ENCODE data around the gene LARGE1. TPM values are rescaled to one million over a fixed set of nuclear protein-coding genes. Genes with fewer than 3 reads are reported as not detected.

Gene LARGE1
- total RNA-seq, 1 experiment from 2014 or later: 5.2 TPM

DNA sequence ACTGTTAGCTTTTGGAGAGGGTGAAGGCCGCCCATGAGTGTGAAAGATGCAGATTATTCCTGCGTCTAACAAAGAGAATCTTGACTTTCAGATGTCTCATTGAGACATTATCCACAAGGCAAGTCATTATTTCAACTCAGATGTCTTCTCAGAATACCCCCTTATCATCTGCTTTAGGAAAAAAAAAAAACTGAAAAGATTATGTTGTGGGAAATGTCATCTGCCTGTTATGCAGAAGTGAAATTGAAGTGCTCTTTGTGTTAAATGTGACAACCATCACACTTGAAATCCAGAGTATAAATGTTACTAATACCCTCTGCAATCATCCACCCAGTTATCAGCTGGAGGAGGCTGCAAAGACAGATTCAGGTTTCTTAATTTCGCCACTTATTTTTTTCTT, 239.6 kb downstream of the LARGE1 start:
- TF ChIP-seq, protein P1, sequence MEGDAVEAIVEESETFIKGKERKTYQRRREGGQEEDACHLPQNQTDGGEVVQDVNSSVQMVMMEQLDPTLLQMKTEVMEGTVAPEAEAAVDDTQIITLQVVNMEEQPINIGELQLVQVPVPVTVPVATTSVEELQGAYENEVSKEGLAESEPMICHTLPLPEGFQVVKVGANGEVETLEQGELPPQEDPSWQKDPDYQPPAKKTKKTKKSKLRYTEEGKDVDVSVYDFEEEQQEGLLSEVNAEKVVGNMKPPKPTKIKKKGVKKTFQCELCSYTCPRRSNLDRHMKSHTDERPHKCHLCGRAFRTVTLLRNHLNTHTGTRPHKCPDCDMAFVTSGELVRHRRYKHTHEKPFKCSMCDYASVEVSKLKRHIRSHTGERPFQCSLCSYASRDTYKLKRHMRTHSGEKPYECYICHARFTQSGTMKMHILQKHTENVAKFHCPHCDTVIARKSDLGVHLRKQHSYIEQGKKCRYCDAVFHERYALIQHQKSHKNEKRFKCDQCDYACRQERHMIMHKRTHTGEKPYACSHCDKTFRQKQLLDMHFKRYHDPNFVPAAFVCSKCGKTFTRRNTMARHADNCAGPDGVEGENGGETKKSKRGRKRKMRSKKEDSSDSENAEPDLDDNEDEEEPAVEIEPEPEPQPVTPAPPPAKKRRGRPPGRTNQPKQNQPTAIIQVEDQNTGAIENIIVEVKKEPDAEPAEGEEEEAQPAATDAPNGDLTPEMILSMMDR (IDR thresholded peaks at IDR 0.05; ENCODE audit: unreplicated experiment): no peak
- intact Hi-C loops (cut with micrococcal nuclease): no loop called here
- DNase-seq (ENCODE audit: unreplicated experiment): no peak
- H3K27ac Mint-ChIP-seq (ENCODE audit: low read depth, unreplicated experiment): no peak overlapping the region
- no peaks in the 10 kb centered on the region for H3K36me3 Mint-ChIP-seq (ENCODE audit: insufficient read depth, unreplicated experiment)
- no peaks in the 10 kb centered on the region for H3K27me3 Mint-ChIP-seq (ENCODE audit: insufficient read depth, unreplicated experiment)
- ChIA-PET CTCF (no interaction called here), POLR2A (interaction anchor here (0.8 kb wide), 1 partner anchor 8 kb away, joined by 3 read pairs; no protein-coding TSS in a partner anchor)
- H3K4me3 Mint-ChIP-seq (ENCODE audit: unreplicated experiment): no peak overlapping the region
- no peaks in the 10 kb centered on the region for H3K4me1 Mint-ChIP-seq (ENCODE audit: insufficient read depth, unreplicated experiment)
- H3K9me3 Mint-ChIP-seq (ENCODE audit: unreplicated experiment): peaks cover 16% of the 10 kb centered on the region
- no TSS peak for BruUV-seq (replicated peaks)

DNA sequence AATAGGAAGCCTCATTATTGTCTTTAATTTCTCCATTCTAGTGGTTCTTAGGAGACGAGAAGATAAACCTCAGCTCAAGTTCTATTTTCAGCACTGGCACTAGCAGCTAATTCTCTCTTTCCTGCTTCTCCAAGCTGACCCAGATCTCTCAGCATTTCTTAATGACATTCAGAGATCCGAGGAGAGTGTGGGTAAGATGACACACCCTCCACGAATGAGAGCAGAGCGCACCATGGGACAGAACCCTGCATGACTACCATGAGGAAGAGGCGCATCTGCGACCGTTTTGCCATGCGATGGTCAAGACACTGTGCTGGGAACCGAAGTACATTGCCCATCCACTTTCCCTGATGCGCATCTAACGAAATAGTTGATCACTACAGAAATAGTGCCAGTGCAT, 241.8 kb downstream of the LARGE1 start:
- H3K4me1 Mint-ChIP-seq (ENCODE audit: insufficient read depth, unreplicated experiment): peaks cover 5% of the 10 kb centered on the region
- peaks cover 21% of the 10 kb centered on the region for H3K9me3 Mint-ChIP-seq (ENCODE audit: unreplicated experiment)
- intact Hi-C loops (cut with micrococcal nuclease): no loop called here

DNA sequence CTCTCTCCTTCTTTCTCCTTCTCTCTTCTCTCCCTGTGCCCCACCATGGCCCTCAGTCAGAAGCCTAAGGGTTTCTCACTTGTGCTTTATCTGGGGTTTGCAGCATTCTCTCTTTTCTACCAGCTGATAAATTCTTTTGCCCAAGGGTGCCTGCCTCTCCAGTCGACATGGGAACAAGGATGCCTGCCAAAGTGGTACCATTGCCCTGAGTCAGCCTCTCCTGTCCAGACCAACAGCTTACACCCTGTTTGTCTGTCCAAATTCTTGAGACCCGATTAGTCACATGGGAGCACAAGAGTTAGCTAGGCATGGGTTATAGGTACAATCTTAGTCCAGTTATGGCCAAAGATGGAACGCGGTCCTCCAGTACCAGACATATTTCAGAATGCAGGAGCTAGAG, 242.7 kb downstream of the LARGE1 start:
- POLR2A ChIA-PET: interaction anchor here (0.6 to 0.9 kb wide), 2 partner anchors 19 to 359 kb away, joined by 3 read pairs; no protein-coding TSS in a partner anchor

More for the DNA sequence above, 241.8 kb downstream of the LARGE1 start:
- TF ChIP-seq, protein P1 (IDR thresholded peaks at IDR 0.05; ENCODE audit: unreplicated experiment): no peak
- Mint-ChIP-seq H3K4me3 (ENCODE audit: unreplicated experiment) (no peak overlapping the region), H3K27ac (ENCODE audit: low read depth, unreplicated experiment) (no peak overlapping the region), H3K27me3 (ENCODE audit: insufficient read depth, unreplicated experiment) (no peaks in the 10 kb centered on the region), H3K36me3 (ENCODE audit: insufficient read depth, unreplicated experiment) (no peaks in the 10 kb centered on the region)
- POLR2A ChIA-PET: interaction anchor here (0.7 kb wide), 1 partner anchor 16 kb away, joined by 3 read pairs; no protein-coding TSS in a partner anchor
- CTCF ChIA-PET: no interaction called here
- no TSS peak for BruUV-seq (replicated peaks)
- DNase-seq (ENCODE audit: unreplicated experiment): no peak

DNA sequence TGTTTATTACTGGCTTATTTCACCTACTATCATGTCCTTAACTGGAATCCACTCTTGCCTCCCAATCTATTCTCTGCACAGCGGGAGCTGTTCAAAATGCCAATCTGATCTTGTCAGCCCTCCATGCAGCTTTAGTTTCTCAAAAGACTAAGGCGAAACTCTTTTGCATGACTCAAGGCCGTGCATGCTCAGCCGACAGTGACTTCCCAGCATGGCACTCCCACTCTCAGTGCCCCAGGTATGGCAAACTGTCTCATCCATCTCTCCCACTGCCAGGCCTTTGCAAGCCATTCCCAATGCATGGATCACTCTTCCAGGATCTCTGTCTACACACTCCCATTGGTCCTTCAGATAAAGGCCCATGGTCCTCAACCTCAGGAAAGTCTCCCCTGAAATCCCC, 245.9 kb downstream of the LARGE1 start:
- Mint-ChIP-seq H3K36me3 (ENCODE audit: insufficient read depth, unreplicated experiment) (no peaks in the 10 kb centered on the region), H3K27me3 (ENCODE audit: insufficient read depth, unreplicated experiment) (no peaks in the 10 kb centered on the region), H3K27ac (ENCODE audit: low read depth, unreplicated experiment) (no peak overlapping the region), H3K9me3 (ENCODE audit: unreplicated experiment) (peaks cover 8% of the 10 kb centered on the region), H3K4me1 (ENCODE audit: insufficient read depth, unreplicated experiment) (peaks cover 5% of the 10 kb centered on the region), H3K4me3 (ENCODE audit: unreplicated experiment) (no peak overlapping the region)
- BruUV-seq (replicated peaks): no TSS peak
- DNase-seq (ENCODE audit: unreplicated experiment): no peak
- CTCF ChIA-PET: interaction anchor here (0.6 to 1.0 kb wide), 5 partner anchors 15 to 1457 kb away, joined by 3 to 5 read pairs (median 3); no protein-coding TSS in a partner anchor
- POLR2A ChIA-PET: no interaction called here
- TF ChIP-seq, protein P1 (IDR thresholded peaks at IDR 0.05; ENCODE audit: unreplicated experiment): no peak
- intact Hi-C loops (cut with micrococcal nuclease): no loop called here

More for the DNA sequence above, 242.7 kb downstream of the LARGE1 start:
- DNase-seq (ENCODE audit: unreplicated experiment): no peak
- Mint-ChIP-seq H3K9me3 (ENCODE audit: unreplicated experiment) (peaks cover 13% of the 10 kb centered on the region), H3K4me3 (ENCODE audit: unreplicated experiment) (no peak overlapping the region), H3K27ac (ENCODE audit: low read depth, unreplicated experiment) (no peak overlapping the region), H3K36me3 (ENCODE audit: insufficient read depth, unreplicated experiment) (no peaks in the 10 kb centered on the region), H3K27me3 (ENCODE audit: insufficient read depth, unreplicated experiment) (no peaks in the 10 kb centered on the region), H3K4me1 (ENCODE audit: insufficient read depth, unreplicated experiment) (peaks cover 5% of the 10 kb centered on the region)
- TF ChIP-seq, protein P1 (IDR thresholded peaks at IDR 0.05; ENCODE audit: unreplicated experiment): no peak
- CTCF ChIA-PET: interaction anchor here (0.7 kb wide), 1 partner anchor 16 kb away, joined by 3 read pairs; no protein-coding TSS in a partner anchor
- BruUV-seq (replicated peaks): no TSS peak
- intact Hi-C loops (cut with micrococcal nuclease): no loop called here

Measured in MCF 10A (cell line).